ENCODE measurements around the gene CCL7. TPM values are rescaled to one million over a fixed set of nuclear protein-coding genes. Genes with fewer than 3 reads are reported as not detected.
"Not testable (repeated sequence)": the region's sequence is repeated elsewhere in the genome, so short reads cannot be mapped to it uniquely, and the experiment has no call there.

Gene CCL7
- total RNA-seq, 2 donors from 2014 or later = not detected

- no peak for DNase-seq (ENCODE audit: low spot score)
- Histone ChIP-seq H3K27ac (no peak overlapping the region), H3K9me3 (peaks cover 0 to 14% of the 10 kb centered on the region in 2 donors), H3K27me3 (no peaks in the 10 kb centered on the region), H3K36me3 (no peaks in the 10 kb centered on the region), H3K4me3 (no peak overlapping the region), H3K4me1 (no peaks in the 10 kb centered on the region)
- TF ChIP-seq CTCF (IDR thresholded peaks at IDR 0.05) = no peak
These were observed 43.8 kb upstream of the CCL7 start for GRCh38 chr17:34226011-34226743.

- no peaks in the 10 kb centered on the region for H3K36me3 ChIP-seq
- H3K4me3 ChIP-seq = no peak overlapping the region
- no peak for DNase-seq (ENCODE audit: low spot score)
- H3K27me3 ChIP-seq = no peaks in the 10 kb centered on the region
- no peaks in the 10 kb centered on the region for H3K4me1 ChIP-seq
- no peak overlapping the region for H3K27ac ChIP-seq
- TF ChIP-seq CTCF (IDR thresholded peaks at IDR 0.05) = no peak
- H3K9me3 ChIP-seq = peaks cover 0 to 14% of the 10 kb centered on the region in 2 donors
These were observed 43.3 kb upstream of the CCL7 start for GRCh38 chr17:34226744-34227034.

GRCh38 chr17:34227293-34227692 lies 42.7 kb upstream of the CCL7 start:
- peaks cover 0 to 14% of the 10 kb centered on the region in 2 donors for H3K9me3 ChIP-seq
- not testable (repeated sequence) for H3K4me1 ChIP-seq; H3K27me3 ChIP-seq; DNase-seq (ENCODE audit: low spot score); H3K4me3 ChIP-seq; H3K27ac ChIP-seq; H3K36me3 ChIP-seq

GRCh38 chr17:34227707-34228106 lies 42.3 kb upstream of the CCL7 start:
- TF ChIP-seq CTCF (IDR thresholded peaks at IDR 0.05) = no peak
- peaks cover 0 to 14% of the 10 kb centered on the region in 2 donors for H3K9me3 ChIP-seq
- H3K27ac ChIP-seq = no peak overlapping the region
- DNase-seq (ENCODE audit: low spot score) = no peak
- no peak overlapping the region for H3K4me3 ChIP-seq
- no peaks in the 10 kb centered on the region for H3K36me3 ChIP-seq
- H3K27me3 ChIP-seq = no peaks in the 10 kb centered on the region
- no peaks in the 10 kb centered on the region for H3K4me1 ChIP-seq

GRCh38 chr17:34228781-34229180 lies 41.2 kb upstream of the CCL7 start:
- peaks cover 0 to 3% of the 10 kb centered on the region in 2 donors for H3K4me1 ChIP-seq
- H3K4me3 ChIP-seq = no peak overlapping the region
- no peaks in the 10 kb centered on the region for H3K36me3 ChIP-seq
- no peak for DNase-seq (ENCODE audit: low spot score)
- no peak overlapping the region for H3K27ac ChIP-seq
- no peaks in the 10 kb centered on the region for H3K27me3 ChIP-seq
- TF ChIP-seq CTCF (IDR thresholded peaks at IDR 0.05) = no peak
- H3K9me3 ChIP-seq = peaks cover 0 to 14% of the 10 kb centered on the region in 2 donors

GRCh38 chr17:34230342-34230741 lies 39.7 kb upstream of the CCL7 start:
- TF ChIP-seq CTCF (IDR thresholded peaks at IDR 0.05) = no peak

More at GRCh38 chr17:34230342-34230741, 39.7 kb upstream of the CCL7 start:
- H3K4me1 ChIP-seq = peaks cover 0 to 19% of the 10 kb centered on the region in 2 donors
- H3K27ac ChIP-seq = no peak overlapping the region
- H3K27me3 ChIP-seq = no peaks in the 10 kb centered on the region
- DNase-seq (ENCODE audit: low spot score) = no peak
- peaks cover 0 to 14% of the 10 kb centered on the region in 2 donors for H3K9me3 ChIP-seq
- no peaks in the 10 kb centered on the region for H3K36me3 ChIP-seq
- no peak overlapping the region for H3K4me3 ChIP-seq

All from right atrium auricular region (tissue), 2 donors.